H1 (cell line): ENCODE results near the gene CASR. TPM values are rescaled to one million over a fixed set of nuclear protein-coding genes. Genes with fewer than 3 reads are reported as not detected.

ENCODE experiments used
- GABPA ChIP-seq: IDR thresholded peaks from 2 replicates; pipeline ENCODE4 v1.6.1; 2011; ENCODE audit warnings: mild to moderate bottlenecking, low read length, moderate library complexity, borderline replicate concordance; ENCODE audit not compliant: insufficient read depth
- RXRA ChIP-seq: IDR thresholded peaks from 2 replicates; pipeline ENCODE4 v1.6.1; 2011; ENCODE audit warnings: low read depth, mild to moderate bottlenecking, low read length, moderate library complexity; ENCODE audit not compliant: insufficient read depth
- SP1 ChIP-seq: IDR thresholded peaks from 2 replicates; pipeline ENCODE4 v1.6.1; 2011; ENCODE audit warnings: low read depth, low read length
- polyA plus RNA-seq, 7 experiments: library from polyadenylated mRNA; depleted of rRNA in 3 of 7; stranded (reverse) in 5 of 7; unstranded in 2 of 7; fragments of >200 nt in 5 of 7; fragments of 200-250 nt in 2 of 7; gene quantifications; 1 replicate in 5 of 7; 2 replicates in 1 of 7; 4 replicates in 1 of 7; pipeline versions ENCODE4 v1.2.1 to v1.2.3, GENCODE V29; 2011 to 2013; ENCODE audit warnings: missing spikeins in 2 of 7, mixed read lengths in 2 of 7
- total RNA-seq: library from RNA; stranded (reverse); fragmentation: NEBNext Ultra II Directional; extraction: Animal tissue kit (Norgen Biotek cat#: 25700); gene quantifications from 2 replicates; pipeline ENCODE4 v1.2.1, GENCODE V29; 2021

CASR gene
- total and polyA plus RNA-seq, 2 of the 8 experiments (the other 6 are each of a cell fraction or from before 2014, with no cell fraction given) = 0.36 to 0.58 TPM

DNA sequence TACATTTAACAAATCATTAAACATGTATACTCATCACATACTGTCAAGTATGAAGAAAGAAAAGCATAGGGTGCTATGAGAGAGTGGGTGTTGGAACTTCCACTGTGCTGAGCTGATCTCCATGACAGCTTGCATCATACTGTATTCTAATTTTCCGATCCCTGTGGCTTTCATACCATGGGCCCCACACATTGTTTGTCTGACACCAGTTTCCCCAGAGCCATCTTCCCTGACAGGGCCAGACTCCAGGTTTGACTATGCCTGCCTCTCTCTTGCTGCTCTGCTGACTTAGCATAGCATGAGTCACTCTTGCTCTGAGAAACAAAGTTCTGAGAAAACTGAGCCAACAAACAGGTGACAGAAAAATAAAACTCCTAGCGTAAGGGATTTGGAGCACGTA is 37.0 kb upstream of the CASR start (continued):
- TF ChIP-seq GABPA (no peak), RXRA (no peak), SP1 (no peak)
